Activated CD4-positive, alpha-beta T cell treated with anti-CD3 and anti-CD28 coated beads, Interleukin-2, Interleukin-4, amounts not matched to agents 100 ng/mL and 50 ng/mL, durations not matched to agents 16 hours and 8 hours (primary cell): ENCODE data around the gene SPAG6.
A peak's percentile ranks its signal among the peaks of the same experiment; 100 is the strongest.

Experiments used
- DNase-seq: peaks from one replicate; pipeline ENCODE4 v3.0.0-alpha.2; 2020; ENCODE audit warnings: low spot score

SPAG6 gene

DNA sequence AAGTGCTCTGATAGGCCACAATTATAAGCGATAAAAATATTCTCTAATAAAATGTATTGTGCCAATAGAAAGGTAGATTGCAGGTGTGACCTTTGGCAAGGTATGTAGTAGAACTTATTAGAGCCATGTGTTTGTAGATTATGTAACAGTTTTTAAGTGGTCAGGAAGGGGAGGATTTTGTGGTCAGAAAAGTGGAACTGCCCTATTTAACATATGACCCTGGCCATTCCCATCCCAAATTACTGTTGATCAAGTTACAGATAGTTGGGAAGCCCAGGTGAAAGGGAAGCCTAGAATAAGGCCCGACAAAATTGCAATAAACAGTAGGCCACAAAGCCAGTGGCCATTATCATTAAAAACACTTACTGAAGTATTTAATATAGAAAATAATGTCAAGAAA lies 89.2 kb downstream of the SPAG6 start:
- DNase-seq: no peak

DNA sequence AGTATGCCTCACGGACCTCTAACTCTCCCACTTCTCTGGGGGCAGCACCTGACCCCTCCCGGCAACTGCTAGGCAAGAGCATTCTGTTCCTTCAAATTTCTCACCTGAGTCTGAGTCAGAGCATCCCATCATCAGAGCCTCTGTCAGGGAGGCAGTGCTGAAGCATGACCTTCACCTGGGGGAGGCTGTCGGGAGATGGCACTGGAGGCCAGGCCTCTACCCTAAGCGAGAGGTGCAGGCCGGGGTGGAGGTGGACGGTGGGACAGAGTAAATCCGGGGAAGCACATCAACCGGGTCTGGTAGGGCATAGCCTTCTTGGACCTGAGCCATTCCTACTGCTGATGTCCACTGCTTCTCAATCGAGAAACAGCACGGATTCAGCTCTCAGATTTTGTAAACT lies 90.4 kb downstream of the SPAG6 start:
- no peak for DNase-seq

DNA sequence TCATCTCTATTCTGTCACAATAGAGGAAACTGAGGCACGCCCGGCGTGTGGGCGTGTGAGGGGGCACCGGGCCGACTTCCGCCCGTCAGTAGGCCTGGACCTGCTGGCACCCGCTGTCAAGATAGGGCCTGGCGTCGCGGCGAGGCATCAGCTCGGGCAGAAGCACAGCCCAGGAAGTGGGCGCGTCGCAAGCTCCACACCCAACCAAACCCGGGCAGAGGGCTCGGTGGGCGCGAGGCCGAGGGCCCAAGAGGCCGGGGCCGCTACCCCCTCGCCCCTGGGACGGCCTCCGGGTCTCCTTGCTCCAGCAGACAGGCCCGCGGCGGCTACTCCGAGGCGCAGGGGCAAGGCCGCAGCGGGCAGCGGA lies 91.2 kb downstream of the SPAG6 start:
- DNase-seq: peak; percentile 27

DNA sequence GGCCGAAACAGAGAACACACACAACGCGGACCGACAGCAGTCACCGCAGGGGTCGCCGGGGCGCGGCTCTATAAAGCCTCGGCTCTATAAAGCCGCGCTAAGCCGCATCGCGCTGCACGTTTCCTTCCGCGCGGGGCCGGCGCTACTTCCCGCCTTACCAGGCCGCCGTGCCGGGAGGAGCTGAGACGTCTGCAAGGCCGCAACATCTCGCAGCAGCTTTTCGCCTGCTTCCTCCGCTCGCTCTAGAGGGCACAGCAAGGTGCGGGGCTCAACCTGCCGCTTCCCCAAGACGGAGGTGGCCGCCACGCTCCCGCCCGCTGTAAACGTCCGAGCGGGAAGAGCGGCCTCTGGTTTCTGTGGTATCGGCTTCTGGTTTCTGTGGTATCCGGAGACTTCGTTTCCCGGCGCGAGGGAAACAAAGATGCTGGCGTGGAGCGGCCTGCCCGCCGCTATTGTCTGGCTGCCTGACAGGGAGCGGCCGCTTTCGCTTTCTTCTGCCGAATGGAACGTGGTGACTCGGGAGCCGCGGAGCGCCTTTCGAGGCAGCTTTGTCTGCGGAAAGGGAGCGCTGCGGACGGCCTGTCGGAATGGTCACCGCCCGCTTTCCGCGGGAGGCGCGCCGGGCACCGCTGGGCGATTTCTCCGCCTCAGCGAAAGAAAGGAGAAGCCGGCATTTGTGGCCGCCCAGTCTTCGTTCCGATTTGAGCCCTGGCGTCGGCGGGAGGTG lies 91.8 kb downstream of the SPAG6 start:
- peak; percentile 79 for DNase-seq

DNA sequence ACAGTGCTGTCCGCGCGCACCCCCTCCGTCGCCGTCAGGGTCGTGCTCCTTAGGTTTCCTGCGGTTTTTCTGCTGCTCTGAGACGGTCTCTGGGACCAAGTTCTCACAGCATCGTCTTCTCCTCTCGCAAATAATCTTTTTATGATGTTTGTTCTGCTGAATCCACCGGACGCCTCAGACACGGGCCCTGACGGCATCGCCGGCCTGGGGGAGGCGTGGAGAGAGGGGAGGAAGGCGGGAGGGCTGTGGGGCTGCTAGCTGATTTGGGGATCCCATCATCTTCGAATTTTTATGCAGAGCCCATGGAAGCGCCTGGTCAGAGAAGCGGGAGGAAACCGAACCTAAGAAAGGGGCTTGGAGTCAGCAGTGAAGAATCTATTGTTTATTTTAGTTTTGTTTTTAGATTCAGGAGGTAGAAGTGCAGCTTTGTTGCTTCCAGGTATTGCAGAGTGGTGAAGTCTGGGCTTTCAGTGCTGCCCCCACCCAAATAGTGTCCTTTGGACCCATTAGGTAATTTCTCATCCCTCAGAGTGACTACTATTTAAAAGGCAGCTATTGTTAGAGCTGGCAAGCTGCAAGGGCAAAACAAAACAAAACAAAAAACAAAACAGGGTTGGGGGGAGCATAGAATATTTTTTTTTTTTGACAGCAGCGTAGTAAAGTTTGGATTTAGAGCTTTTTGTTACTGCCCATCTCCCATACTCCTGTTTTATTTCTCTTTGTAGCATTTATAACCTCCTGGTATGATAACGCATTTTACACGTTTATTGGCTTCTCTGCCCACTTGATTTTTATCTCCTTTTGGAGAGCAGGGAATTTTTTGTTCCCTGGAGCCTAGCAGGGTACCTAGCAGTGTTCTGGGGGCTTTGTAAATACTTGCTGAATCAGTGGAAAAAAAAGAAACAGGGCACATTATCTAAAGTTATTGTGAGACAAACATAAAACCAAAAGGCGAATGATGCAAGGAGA lies 92.6 kb downstream of the SPAG6 start:
- peak; percentile 14 for DNase-seq

DNA sequence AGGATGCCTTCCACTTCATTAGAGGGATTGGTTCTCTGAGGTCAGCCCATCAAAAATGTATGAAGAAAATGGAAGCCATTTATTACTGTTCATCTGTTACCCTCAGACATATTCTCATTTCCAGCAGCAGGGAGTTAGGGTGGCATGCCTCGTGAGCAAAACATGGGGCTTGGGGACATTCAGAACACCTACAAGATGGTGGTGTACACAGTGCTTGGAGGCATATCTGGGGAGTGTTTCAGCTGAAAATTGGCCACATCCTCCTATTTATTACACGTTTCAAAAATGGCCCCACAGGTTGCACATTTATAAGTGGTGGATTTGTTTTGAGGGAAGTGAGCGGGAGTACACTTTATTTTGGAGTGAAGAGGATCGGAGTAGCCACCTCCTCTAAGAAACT lies 93.4 kb downstream of the SPAG6 start:
- DNase-seq: no peak

DNA sequence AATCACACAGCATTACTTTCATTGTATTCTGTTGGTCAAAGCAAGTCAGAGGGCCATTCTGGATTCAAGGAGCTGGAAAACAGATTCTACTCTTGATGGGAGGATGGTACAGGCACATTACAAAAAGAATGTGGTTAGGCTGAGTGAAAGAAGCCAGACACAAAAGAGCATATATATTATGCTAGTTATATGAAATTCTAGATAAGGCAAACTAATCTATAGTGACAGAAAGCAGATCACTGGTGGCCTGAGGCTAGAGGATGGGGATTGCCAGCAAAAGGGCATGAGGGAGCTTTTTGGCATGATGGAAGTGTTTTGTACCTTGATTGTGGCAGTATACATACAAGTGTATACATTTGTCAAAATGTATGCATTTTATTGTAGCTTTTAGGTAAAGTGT lies 96.8 kb downstream of the SPAG6 start:
- no peak for DNase-seq

DNA sequence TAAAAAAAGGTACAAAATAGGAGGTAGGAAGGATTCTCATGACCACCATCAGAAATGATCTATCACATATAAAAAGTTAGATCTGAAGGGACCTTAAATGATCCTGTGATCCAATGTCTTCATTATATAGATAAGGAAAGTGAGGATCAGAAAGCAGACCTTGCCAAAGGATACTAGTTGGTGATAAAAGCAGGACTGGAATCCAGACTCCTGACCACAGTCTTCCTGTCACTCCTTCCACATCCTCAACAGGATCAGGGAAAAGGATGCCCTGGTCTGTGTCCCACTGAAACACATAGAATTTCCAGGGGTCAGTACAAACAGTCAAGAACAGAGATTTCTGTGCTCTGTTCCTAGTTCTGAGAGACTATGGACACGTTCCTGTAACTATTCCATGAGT lies 97.2 kb downstream of the SPAG6 start:
- DNase-seq: no peak

DNA sequence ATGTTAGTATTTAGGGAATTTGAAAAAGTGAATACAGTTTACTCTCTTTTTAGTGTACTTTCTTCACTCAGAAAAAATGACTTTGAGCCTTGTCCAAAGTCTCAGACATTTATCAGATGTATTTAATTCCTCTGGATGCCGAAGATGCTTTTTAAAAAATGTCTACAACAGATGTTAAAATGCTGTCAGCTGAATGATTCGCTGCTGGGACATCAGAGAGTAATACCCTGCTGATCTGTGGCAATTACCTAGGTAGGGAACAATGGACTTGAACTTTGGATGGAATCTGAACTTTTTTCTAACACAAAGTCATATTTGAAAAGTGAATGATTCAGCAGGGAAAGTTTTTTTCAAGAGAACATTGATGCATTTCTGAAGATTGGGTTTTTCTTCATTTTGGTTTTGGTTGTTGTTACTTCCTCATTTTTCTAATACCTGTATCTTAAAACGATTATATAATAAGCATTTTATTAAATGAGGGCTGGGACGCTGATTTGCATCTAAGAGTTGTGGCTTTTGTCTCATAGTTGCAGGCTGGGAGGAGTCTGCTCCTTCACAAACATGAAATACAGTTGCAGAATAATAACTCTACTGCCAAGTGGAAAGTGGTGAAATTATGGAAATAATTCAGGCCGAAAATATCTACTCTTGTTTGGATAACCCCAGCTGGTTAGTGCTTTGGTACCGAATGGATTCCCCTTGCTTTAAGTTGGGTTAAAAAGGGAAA lies 98.0 kb downstream of the SPAG6 start:
- DNase-seq: no peak

DNA sequence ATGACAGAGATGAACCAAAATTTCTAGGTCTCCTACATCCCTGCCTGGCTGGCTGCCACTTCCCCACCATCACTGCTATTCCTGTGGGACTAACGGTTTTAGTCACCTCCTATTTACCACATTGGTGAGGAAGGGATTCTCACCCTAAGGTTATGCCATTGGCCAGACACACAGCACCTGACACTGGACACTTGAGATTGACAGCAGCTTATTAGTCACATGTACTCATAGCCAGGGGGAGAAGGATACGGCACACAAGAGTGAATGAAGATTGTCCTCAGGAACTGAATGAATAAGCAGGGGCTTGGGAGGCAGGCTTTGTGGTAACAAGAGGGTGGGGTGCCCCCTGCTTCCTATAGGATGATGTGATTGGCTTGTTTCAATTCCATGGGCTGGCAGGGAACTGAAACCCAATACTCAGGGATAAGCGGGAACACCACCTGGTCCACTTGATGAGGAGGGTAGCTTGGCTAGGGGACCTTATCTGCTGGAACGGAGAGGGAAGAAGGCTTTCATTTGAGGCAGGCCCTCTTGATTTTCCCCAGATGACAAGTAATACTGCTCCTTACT lies 99.0 kb downstream of the SPAG6 start:
- no peak for DNase-seq

DNA sequence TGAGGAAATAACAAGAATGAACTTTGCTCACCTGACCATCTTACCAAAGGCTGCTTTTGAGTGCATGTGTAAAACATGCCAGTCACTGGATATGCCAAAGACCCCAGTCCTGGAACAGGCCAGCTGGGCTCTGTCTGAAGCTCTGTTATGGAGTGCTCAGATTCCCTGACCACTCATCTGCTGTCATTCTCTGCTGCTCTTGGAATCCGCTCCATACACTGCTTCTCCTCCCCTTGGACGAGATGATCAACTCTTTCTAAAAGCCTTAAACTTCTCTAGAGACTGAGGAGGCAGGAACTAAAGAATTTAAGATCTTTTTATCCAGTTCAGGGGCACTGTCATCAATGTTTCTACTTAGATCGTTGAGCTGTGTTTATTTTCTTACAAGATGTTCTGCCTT lies 100.2 kb downstream of the SPAG6 start:
- no peak for DNase-seq

DNA sequence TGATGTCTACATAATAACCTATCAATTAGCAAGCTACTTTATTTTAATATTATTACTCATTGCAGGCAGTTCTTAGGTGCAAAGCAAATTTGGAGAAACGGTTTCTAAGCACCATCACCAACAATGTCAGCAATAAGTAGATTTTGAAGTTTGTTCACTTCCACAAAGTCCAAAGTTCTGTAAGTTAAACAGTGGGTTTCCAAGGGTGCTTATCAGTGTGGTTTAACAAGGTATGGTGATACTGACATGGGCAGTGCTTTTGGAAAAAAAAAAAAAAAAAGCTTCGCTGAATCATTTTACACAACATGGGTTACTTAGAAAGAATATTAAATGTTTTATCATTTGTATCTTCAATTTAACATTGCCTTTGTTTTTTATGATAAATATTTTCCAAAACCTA lies 101.8 kb downstream of the SPAG6 start:
- no peak for DNase-seq

DNA sequence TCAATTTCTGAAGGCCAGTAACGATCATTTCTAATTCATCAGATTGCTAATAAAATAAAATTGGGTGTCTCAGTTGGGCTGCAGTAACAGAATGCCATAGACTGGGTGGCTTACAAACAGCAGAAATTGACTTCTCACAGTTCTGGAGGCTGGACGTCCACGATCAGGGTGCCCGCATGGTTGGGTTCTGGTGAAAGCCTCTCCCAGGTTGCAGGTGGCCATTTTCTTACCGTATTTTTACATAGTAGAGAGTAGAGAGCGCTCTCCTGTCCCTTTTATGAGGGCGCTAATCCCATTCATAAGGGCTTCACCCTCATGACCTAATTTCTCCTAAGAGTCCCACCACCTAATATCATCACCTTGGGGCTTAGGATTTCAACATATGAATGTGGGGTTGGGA lies 106.0 kb downstream of the SPAG6 start:
- DNase-seq: no peak

DNA sequence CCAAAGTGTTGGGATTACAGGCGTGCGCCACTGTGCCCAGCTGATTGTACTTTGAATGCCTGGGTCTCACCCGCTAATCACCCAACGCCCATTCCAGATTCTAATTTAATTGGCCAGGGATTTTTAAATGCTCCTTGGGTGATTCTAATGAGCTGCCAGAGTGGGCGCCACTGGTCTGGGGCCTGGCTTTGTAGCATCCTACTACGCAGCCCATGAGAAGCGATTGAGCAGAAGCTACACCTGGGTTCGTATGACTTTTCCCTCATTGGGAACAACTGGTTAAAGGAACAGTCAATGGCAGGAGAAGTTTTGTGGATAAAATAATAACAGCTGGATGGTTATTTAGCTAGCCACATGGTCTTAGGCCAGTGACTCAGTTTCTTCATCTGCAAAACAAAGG lies 108.0 kb downstream of the SPAG6 start:
- no peak for DNase-seq

DNA sequence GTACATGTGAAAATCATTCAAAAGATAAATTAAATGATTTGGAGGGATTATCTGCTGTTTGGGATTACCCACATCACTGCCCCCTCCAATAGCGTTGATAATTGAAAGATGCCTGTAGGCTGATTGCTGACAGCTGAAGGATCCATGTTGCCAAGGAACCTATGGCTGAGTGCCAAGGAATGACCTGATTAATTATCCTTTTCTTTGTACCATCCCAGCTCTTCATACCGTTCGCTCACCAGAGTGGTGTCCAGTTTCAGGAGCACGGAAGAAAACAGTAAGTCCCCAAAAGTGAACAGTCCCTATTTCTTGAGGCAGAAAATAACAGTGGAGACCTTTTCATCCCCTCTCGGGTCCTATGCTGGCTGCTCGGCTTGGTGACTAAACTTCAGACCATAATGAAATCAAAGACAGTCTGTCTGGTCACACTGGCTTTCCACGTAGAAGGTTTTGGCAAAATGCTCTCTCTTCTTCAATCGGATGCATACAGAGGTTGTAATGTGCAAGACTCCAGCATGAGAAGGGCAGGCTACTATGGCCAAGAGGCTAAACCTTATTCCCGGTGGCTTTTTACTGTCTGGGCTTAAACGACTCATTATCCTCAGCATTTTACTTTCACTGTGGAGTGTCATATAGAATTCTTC lies 108.8 kb downstream of the SPAG6 start:
- no peak for DNase-seq

DNA sequence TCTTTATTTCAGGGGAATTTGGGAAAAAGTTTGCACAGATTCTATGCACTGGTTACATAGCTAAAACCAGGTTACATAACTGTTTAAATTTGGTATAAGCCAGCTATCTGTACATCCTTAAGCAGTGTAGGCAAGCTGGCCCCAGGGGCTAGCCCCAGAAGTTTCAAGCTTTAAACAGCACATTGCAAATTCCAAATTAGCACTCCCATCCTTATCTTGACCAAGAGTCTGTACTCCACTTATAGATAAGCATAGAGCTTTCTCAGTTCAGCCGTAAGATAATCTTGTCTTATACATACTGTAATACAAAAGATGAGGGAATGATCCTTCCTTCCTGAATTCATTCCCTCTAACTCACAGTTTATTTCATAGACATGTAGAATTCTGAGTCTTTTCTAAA lies 109.3 kb downstream of the SPAG6 start:
- no peak for DNase-seq

DNA sequence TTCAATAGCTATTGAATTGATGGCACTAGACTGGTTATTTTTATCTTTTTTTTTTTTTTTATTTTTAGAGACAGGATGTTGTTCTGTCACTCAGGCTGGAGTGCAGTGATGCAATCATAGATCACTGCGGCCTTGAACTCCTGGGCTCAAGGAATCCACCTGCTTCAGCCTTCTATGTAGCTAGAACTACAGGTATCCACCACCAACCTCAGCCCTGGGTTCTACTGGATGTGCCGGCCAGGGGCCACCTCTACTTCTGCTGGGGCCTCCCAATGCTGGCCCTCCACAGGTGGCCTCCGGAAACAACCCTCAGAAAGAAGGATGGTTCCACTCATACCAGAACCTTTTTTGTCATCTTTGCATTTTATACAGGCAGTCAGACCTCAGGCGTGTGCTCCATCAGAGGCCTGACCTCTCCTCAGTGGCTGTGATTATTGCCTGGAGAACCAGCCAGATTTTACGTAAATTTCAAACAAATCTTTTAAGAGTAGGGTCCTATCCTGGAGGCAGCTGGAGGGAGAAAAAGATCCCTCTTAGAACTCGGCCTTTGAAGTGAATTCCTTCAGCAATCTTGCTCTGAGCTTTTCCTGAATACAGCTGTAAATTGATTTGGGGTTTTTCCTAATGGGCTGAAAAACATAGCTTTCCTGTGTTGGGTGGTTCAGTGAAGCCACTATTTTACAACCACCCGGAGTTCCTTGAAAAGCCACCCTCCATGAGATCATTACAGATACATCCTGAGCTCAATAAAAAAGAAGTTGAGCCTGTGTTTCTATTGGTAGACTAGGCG lies 110.0 kb downstream of the SPAG6 start:
- no peak for DNase-seq

DNA sequence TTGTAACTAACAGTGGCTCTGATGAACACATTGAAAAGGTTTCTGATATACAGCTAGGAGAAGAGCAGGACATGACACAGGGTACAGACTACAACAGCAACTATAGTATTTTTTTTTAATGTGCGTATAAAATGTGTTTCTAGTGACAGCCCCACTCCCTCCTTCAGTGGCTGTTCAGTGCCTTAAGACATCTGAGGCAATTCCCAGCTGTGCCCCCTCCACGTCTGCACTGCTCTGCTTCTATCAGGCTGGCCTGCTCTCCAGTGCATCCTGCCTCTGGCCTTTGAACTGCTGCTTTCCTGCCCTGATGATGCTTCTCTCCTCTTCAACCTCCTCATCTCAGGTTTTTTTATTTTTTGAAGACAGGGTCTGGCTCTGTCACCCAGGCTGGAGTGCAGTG lies 111.2 kb downstream of the SPAG6 start:
- no peak for DNase-seq

DNA sequence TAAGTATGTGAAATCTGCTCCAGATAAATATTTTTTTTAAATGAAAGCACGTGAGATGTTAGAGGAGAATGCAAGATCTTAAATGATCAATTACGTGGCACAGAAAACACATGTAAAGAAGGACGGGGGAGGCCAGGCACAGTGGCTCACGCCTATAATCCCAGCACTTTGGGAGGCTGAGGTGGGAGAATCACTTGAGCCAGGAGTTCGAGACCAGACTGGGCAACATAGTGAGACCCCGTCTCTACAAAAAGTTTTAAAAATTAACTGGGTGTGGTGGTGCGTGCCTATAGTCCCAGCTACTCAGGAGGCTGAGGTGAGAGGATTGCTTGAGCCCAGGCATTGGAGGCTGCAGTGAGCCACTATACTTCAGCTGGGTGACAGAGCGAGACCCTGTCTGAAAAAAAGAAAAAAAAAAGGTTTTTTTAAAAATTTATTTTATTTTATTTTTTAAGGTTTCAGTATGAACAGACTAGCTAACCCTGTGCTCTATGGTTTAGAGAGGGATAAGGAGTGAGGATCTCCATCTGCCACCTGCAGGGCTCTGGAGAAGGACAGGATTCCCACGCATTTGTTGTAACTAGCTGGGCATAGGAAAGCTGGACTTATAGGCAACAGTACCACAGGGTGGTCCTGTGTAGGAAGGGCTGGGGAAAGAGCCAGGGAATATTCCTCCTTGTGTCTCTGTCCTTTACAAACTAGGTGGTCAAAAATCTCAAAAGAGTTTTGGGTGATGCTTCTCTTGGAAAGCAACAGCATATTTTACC lies 113.2 kb downstream of the SPAG6 start:
- no peak for DNase-seq

DNA sequence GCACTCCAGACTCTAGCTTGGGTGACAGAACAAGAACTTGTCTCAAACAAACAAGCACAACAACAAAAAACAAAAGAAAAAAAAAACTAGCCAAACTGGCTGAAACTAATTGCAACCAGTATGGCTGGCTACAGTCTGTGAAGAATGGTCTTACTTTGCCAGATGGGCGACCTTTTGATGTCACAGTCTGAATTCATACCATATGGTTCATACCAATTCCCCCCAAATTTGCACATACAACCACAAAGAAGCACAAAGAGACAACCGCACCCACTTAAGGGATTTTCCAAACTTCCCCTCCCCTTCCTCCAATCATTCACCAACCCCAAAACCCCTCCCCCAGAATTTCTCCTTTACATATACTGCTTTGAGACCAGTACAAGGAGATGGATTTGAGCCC lies 114.2 kb downstream of the SPAG6 start:
- no peak for DNase-seq
